Measurements from ENCODE around the gene LRRC37A.
"Not testable (repeated sequence)": the region's sequence is repeated elsewhere in the genome, so short reads cannot be mapped to it uniquely, and the experiment has no call there.

Gene LRRC37A

GRCh38 chr17:46341220-46341619 lies 46.3 kb downstream of the LRRC37A start:
- WGBS, 2 donors (ENCODE audit: extremely low coverage in 2 of 2, insufficient read length in 2 of 2, insufficient replicate concordance in 1 of 2): no CpG with 5 or more reads among the region's 19 CpGs
- not testable (repeated sequence) for H3K27ac ChIP-seq (replicated peaks; ENCODE audit: low read length); H4K8ac ChIP-seq (ENCODE audit: low read depth, low read length); H3K27me3 ChIP-seq (ENCODE audit: control insufficient read depth in 3 of 3, insufficient read depth in 3 of 3, low read depth in 1 of 3, low read length in 3 of 3); H2BK15ac ChIP-seq (ENCODE audit: low read length); H4K91ac ChIP-seq (ENCODE audit: low read depth, low read length, poor library complexity); H3K9me3 ChIP-seq (replicated peaks in 1 of 2; ENCODE audit: control insufficient read depth in 2 of 2, insufficient read depth in 1 of 2, low read depth in 1 of 2, low read length in 2 of 2); H3K9ac ChIP-seq (ENCODE audit: low read depth, low read length, poor library complexity); H3K79me1 ChIP-seq (ENCODE audit: low read depth, low read length); H3K4ac ChIP-seq (ENCODE audit: low read length); H2BK12ac ChIP-seq (ENCODE audit: low read length); H3K4me2 ChIP-seq (ENCODE audit: insufficient read depth, low read length, poor library complexity, severe bottlenecking); H3K14ac ChIP-seq (ENCODE audit: low read length); H3K18ac ChIP-seq (ENCODE audit: low read length); H2AK5ac ChIP-seq (ENCODE audit: low read depth, low read length); H2BK120ac ChIP-seq (ENCODE audit: low read depth, low read length); H2AFZ ChIP-seq (ENCODE audit: low read length); H3K4me1 ChIP-seq (ENCODE audit: control insufficient read depth in 2 of 2, insufficient read depth in 1 of 2, low read depth in 1 of 2, low read length in 2 of 2); H2BK5ac ChIP-seq (ENCODE audit: low read length); H3K36me3 ChIP-seq (replicated peaks in 1 of 2; ENCODE audit: control insufficient read depth in 2 of 2, insufficient read depth in 2 of 2, low read length in 2 of 2); H3K4me3 ChIP-seq (ENCODE audit: low read length in 2 of 2); H3K23ac ChIP-seq (ENCODE audit: low read depth, low read length, poor library complexity); DNase-seq (ENCODE audit: low spot score)

GRCh38 chr17:46342131-46342530 lies 47.2 kb downstream of the LRRC37A start:
- not testable (repeated sequence) for H3K4me2 ChIP-seq (ENCODE audit: insufficient read depth, low read length, poor library complexity, severe bottlenecking); H3K4me1 ChIP-seq (ENCODE audit: control insufficient read depth in 2 of 2, insufficient read depth in 1 of 2, low read depth in 1 of 2, low read length in 2 of 2); H3K18ac ChIP-seq (ENCODE audit: low read length); H2BK5ac ChIP-seq (ENCODE audit: low read length); H3K79me1 ChIP-seq (ENCODE audit: low read depth, low read length); H4K8ac ChIP-seq (ENCODE audit: low read depth, low read length); H3K14ac ChIP-seq (ENCODE audit: low read length); H3K27ac ChIP-seq (replicated peaks; ENCODE audit: low read length); DNase-seq (ENCODE audit: low spot score); H2BK120ac ChIP-seq (ENCODE audit: low read depth, low read length); H2AK5ac ChIP-seq (ENCODE audit: low read depth, low read length); H3K4ac ChIP-seq (ENCODE audit: low read length); H3K23ac ChIP-seq (ENCODE audit: low read depth, low read length, poor library complexity); H2AFZ ChIP-seq (ENCODE audit: low read length); H3K4me3 ChIP-seq (ENCODE audit: low read length in 2 of 2); H4K91ac ChIP-seq (ENCODE audit: low read depth, low read length, poor library complexity); H2BK15ac ChIP-seq (ENCODE audit: low read length); H2BK12ac ChIP-seq (ENCODE audit: low read length); H3K36me3 ChIP-seq (replicated peaks in 1 of 2; ENCODE audit: control insufficient read depth in 2 of 2, insufficient read depth in 2 of 2, low read length in 2 of 2); H3K9ac ChIP-seq (ENCODE audit: low read depth, low read length, poor library complexity); H3K9me3 ChIP-seq (replicated peaks in 1 of 2; ENCODE audit: control insufficient read depth in 2 of 2, insufficient read depth in 1 of 2, low read depth in 1 of 2, low read length in 2 of 2); H3K27me3 ChIP-seq (ENCODE audit: control insufficient read depth in 3 of 3, insufficient read depth in 3 of 3, low read depth in 1 of 3, low read length in 3 of 3)
- no CpG with 5 or more reads among the region's 3 CpGs for WGBS, 2 donors (ENCODE audit: extremely low coverage in 2 of 2, insufficient read length in 2 of 2, insufficient replicate concordance in 1 of 2)

GRCh38 chr17:46348345-46348744 lies 53.4 kb downstream of the LRRC37A start:
- not testable (repeated sequence) for H3K4me3 ChIP-seq (ENCODE audit: low read length in 2 of 2); H3K79me1 ChIP-seq (ENCODE audit: low read depth, low read length); H3K9ac ChIP-seq (ENCODE audit: low read depth, low read length, poor library complexity); H3K18ac ChIP-seq (ENCODE audit: low read length); H2AFZ ChIP-seq (ENCODE audit: low read length); H3K4me2 ChIP-seq (ENCODE audit: insufficient read depth, low read length, poor library complexity, severe bottlenecking); H2BK120ac ChIP-seq (ENCODE audit: low read depth, low read length); DNase-seq (ENCODE audit: low spot score); H3K27me3 ChIP-seq (ENCODE audit: control insufficient read depth in 3 of 3, insufficient read depth in 3 of 3, low read depth in 1 of 3, low read length in 3 of 3); H2AK5ac ChIP-seq (ENCODE audit: low read depth, low read length); H2BK12ac ChIP-seq (ENCODE audit: low read length); H3K36me3 ChIP-seq (replicated peaks in 1 of 2; ENCODE audit: control insufficient read depth in 2 of 2, insufficient read depth in 2 of 2, low read length in 2 of 2); H2BK5ac ChIP-seq (ENCODE audit: low read length); H3K27ac ChIP-seq (replicated peaks; ENCODE audit: low read length); H4K8ac ChIP-seq (ENCODE audit: low read depth, low read length); H3K4me1 ChIP-seq (ENCODE audit: control insufficient read depth in 2 of 2, insufficient read depth in 1 of 2, low read depth in 1 of 2, low read length in 2 of 2); H3K9me3 ChIP-seq (replicated peaks in 1 of 2; ENCODE audit: control insufficient read depth in 2 of 2, insufficient read depth in 1 of 2, low read depth in 1 of 2, low read length in 2 of 2); H3K14ac ChIP-seq (ENCODE audit: low read length); H2BK15ac ChIP-seq (ENCODE audit: low read length); H3K4ac ChIP-seq (ENCODE audit: low read length); H4K91ac ChIP-seq (ENCODE audit: low read depth, low read length, poor library complexity); H3K23ac ChIP-seq (ENCODE audit: low read depth, low read length, poor library complexity)
- WGBS, 2 donors (ENCODE audit: extremely low coverage in 2 of 2, insufficient read length in 2 of 2, insufficient replicate concordance in 1 of 2): no CpG with 5 or more reads among the region's 2 CpGs

GRCh38 chr17:46349060-46349459 lies 54.1 kb downstream of the LRRC37A start:
- H3K9me3 ChIP-seq (replicated peaks in 1 of 2; ENCODE audit: control insufficient read depth in 2 of 2, insufficient read depth in 1 of 2, low read depth in 1 of 2, low read length in 2 of 2); H2BK120ac ChIP-seq (ENCODE audit: low read depth, low read length); DNase-seq (ENCODE audit: low spot score); H3K4me2 ChIP-seq (ENCODE audit: insufficient read depth, low read length, poor library complexity, severe bottlenecking); H3K27ac ChIP-seq (replicated peaks; ENCODE audit: low read length); H3K36me3 ChIP-seq (replicated peaks in 1 of 2; ENCODE audit: control insufficient read depth in 2 of 2, insufficient read depth in 2 of 2, low read length in 2 of 2); H2AFZ ChIP-seq (ENCODE audit: low read length); H3K4me1 ChIP-seq (ENCODE audit: control insufficient read depth in 2 of 2, insufficient read depth in 1 of 2, low read depth in 1 of 2, low read length in 2 of 2); H4K8ac ChIP-seq (ENCODE audit: low read depth, low read length); H3K9ac ChIP-seq (ENCODE audit: low read depth, low read length, poor library complexity); H3K23ac ChIP-seq (ENCODE audit: low read depth, low read length, poor library complexity); H3K79me1 ChIP-seq (ENCODE audit: low read depth, low read length); H2BK5ac ChIP-seq (ENCODE audit: low read length); H3K4me3 ChIP-seq (ENCODE audit: low read length in 2 of 2); H2BK15ac ChIP-seq (ENCODE audit: low read length); H3K18ac ChIP-seq (ENCODE audit: low read length); H3K27me3 ChIP-seq (ENCODE audit: control insufficient read depth in 3 of 3, insufficient read depth in 3 of 3, low read depth in 1 of 3, low read length in 3 of 3); H3K14ac ChIP-seq (ENCODE audit: low read length); H4K91ac ChIP-seq (ENCODE audit: low read depth, low read length, poor library complexity); H3K4ac ChIP-seq (ENCODE audit: low read length); H2AK5ac ChIP-seq (ENCODE audit: low read depth, low read length); H2BK12ac ChIP-seq (ENCODE audit: low read length): not testable (repeated sequence)
- no CpG with 5 or more reads among the region's 1 CpG for WGBS, 2 donors (ENCODE audit: extremely low coverage in 2 of 2, insufficient read length in 2 of 2, insufficient replicate concordance in 1 of 2)
